Measurements from ENCODE around the gene SLC46A2.

SLC46A2 gene

GRCh38 chr9:112853882-112854585 lies 36.6 kb downstream of the SLC46A2 start:
- Histone ChIP-seq H3K4me1 (ENCODE audit: control insufficient read depth in 5 of 5, insufficient read depth in 5 of 5, low read length in 5 of 5) (peaks cover 0 to 27% (median 11%) of the 10 kb centered on the region in 5 donors), H3K9ac (ENCODE audit: low read length in 5 of 5) (no peak overlapping the region), H3K27ac (ENCODE audit: low read depth, low read length) (no peak overlapping the region), H3K27me3 (ENCODE audit: control insufficient read depth in 5 of 5, insufficient read depth in 4 of 5, low read length in 5 of 5) (no peaks in the 10 kb centered on the region), H3K9me3 (ENCODE audit: control insufficient read depth in 5 of 5, low read length in 5 of 5) (no peaks in the 10 kb centered on the region), H3K4me3 (ENCODE audit: low read depth in 1 of 5, low read length in 5 of 5) (no peak overlapping the region), H3K36me3 (ENCODE audit: control insufficient read depth in 5 of 5, insufficient read depth in 5 of 5, low read length in 5 of 5) (peaks cover 3 to 31% (median 12%) of the 10 kb centered on the region in 5 donors)

- Histone ChIP-seq H3K36me3 (ENCODE audit: control insufficient read depth in 5 of 5, insufficient read depth in 5 of 5, low read length in 5 of 5) (peaks cover 3 to 31% (median 12%) of the 10 kb centered on the region in 5 donors), H3K27me3 (ENCODE audit: control insufficient read depth in 5 of 5, insufficient read depth in 4 of 5, low read length in 5 of 5) (no peaks in the 10 kb centered on the region), H3K9ac (ENCODE audit: low read length in 5 of 5) (no peak overlapping the region), H3K27ac (ENCODE audit: low read depth, low read length) (no peak overlapping the region), H3K9me3 (ENCODE audit: control insufficient read depth in 5 of 5, low read length in 5 of 5) (no peaks in the 10 kb centered on the region), H3K4me3 (ENCODE audit: low read depth in 1 of 5, low read length in 5 of 5) (no peak overlapping the region), H3K4me1 (ENCODE audit: control insufficient read depth in 5 of 5, insufficient read depth in 5 of 5, low read length in 5 of 5) (peaks cover 0 to 15% (median under 1%) of the 10 kb centered on the region in 5 donors)
Measured at GRCh38 chr9:112852741-112853504, 37.8 kb downstream of the SLC46A2 start.

GRCh38 chr9:112850840-112851239 lies 39.8 kb downstream of the SLC46A2 start:
- Histone ChIP-seq H3K27ac (ENCODE audit: low read depth, low read length) (no peak overlapping the region), H3K9me3 (ENCODE audit: control insufficient read depth in 5 of 5, low read length in 5 of 5) (no peaks in the 10 kb centered on the region)

GRCh38 chr9:112849363-112849922 lies 41.2 kb downstream of the SLC46A2 start:
- Histone ChIP-seq H3K36me3 (ENCODE audit: control insufficient read depth in 5 of 5, insufficient read depth in 5 of 5, low read length in 5 of 5) (peaks cover 3 to 28% (median 12%) of the 10 kb centered on the region in 5 donors), H3K27ac (ENCODE audit: low read depth, low read length) (no peak overlapping the region), H3K4me3 (ENCODE audit: low read depth in 1 of 5, low read length in 5 of 5) (no peak overlapping the region), H3K9ac (ENCODE audit: low read length in 5 of 5) (no peak overlapping the region), H3K4me1 (ENCODE audit: control insufficient read depth in 5 of 5, insufficient read depth in 5 of 5, low read length in 5 of 5) (peaks cover 0 to 11% (median 5%) of the 10 kb centered on the region in 5 donors), H3K9me3 (ENCODE audit: control insufficient read depth in 5 of 5, low read length in 5 of 5) (no peaks in the 10 kb centered on the region), H3K27me3 (ENCODE audit: control insufficient read depth in 5 of 5, insufficient read depth in 4 of 5, low read length in 5 of 5) (no peaks in the 10 kb centered on the region)

More at GRCh38 chr9:112850840-112851239, 39.8 kb downstream of the SLC46A2 start:
- no peak overlapping the region for H3K9ac ChIP-seq (ENCODE audit: low read length in 5 of 5)
- H3K36me3 ChIP-seq (ENCODE audit: control insufficient read depth in 5 of 5, insufficient read depth in 5 of 5, low read length in 5 of 5): peaks cover 3 to 31% (median 12%) of the 10 kb centered on the region in 5 donors
- no peak overlapping the region for H3K4me3 ChIP-seq (ENCODE audit: low read depth in 1 of 5, low read length in 5 of 5)
- H3K4me1 ChIP-seq (ENCODE audit: control insufficient read depth in 5 of 5, insufficient read depth in 5 of 5, low read length in 5 of 5): peaks cover 0 to 5% (median 0%) of the 10 kb centered on the region in 5 donors
- no peaks in the 10 kb centered on the region for H3K27me3 ChIP-seq (ENCODE audit: control insufficient read depth in 5 of 5, insufficient read depth in 4 of 5, low read length in 5 of 5)

- Histone ChIP-seq H3K4me1 (ENCODE audit: control insufficient read depth in 5 of 5, insufficient read depth in 5 of 5, low read length in 5 of 5) (peaks cover 0 to 7% (median 5%) of the 10 kb centered on the region in 5 donors), H3K9ac (ENCODE audit: low read length in 5 of 5) (no peak overlapping the region), H3K9me3 (ENCODE audit: control insufficient read depth in 5 of 5, low read length in 5 of 5) (no peaks in the 10 kb centered on the region), H3K27ac (ENCODE audit: low read depth, low read length) (no peak overlapping the region), H3K4me3 (ENCODE audit: low read depth in 1 of 5, low read length in 5 of 5) (no peak overlapping the region), H3K36me3 (ENCODE audit: control insufficient read depth in 5 of 5, insufficient read depth in 5 of 5, low read length in 5 of 5) (peaks cover 0 to 21% (median 11%) of the 10 kb centered on the region in 5 donors), H3K27me3 (ENCODE audit: control insufficient read depth in 5 of 5, insufficient read depth in 4 of 5, low read length in 5 of 5) (no peaks in the 10 kb centered on the region)
Measured at GRCh38 chr9:112848316-112849151, 42.1 kb downstream of the SLC46A2 start.

- no peak overlapping the region for H3K27ac ChIP-seq (ENCODE audit: low read depth, low read length)
Measured at GRCh38 chr9:112846528-112847488, 43.9 kb downstream of the SLC46A2 start.

GRCh38 chr9:112844771-112845542 lies 45.7 kb downstream of the SLC46A2 start:
- Histone ChIP-seq H3K27ac (ENCODE audit: low read depth, low read length) (no peak overlapping the region), H3K36me3 (ENCODE audit: control insufficient read depth in 5 of 5, insufficient read depth in 5 of 5, low read length in 5 of 5) (peaks cover 0 to 1% (median 0%) of the 10 kb centered on the region in 5 donors), H3K4me3 (ENCODE audit: low read depth in 1 of 5, low read length in 5 of 5) (no peak overlapping the region), H3K9ac (ENCODE audit: low read length in 5 of 5) (no peak overlapping the region), H3K4me1 (ENCODE audit: control insufficient read depth in 5 of 5, insufficient read depth in 5 of 5, low read length in 5 of 5) (peaks cover 0 to 8% (median 6%) of the 10 kb centered on the region in 5 donors), H3K27me3 (ENCODE audit: control insufficient read depth in 5 of 5, insufficient read depth in 4 of 5, low read length in 5 of 5) (no peaks in the 10 kb centered on the region), H3K9me3 (ENCODE audit: control insufficient read depth in 5 of 5, low read length in 5 of 5) (no peaks in the 10 kb centered on the region)

More at GRCh38 chr9:112846528-112847488, 43.9 kb downstream of the SLC46A2 start:
- Histone ChIP-seq H3K9ac (ENCODE audit: low read length in 5 of 5) (no peak overlapping the region), H3K4me1 (ENCODE audit: control insufficient read depth in 5 of 5, insufficient read depth in 5 of 5, low read length in 5 of 5) (peaks cover 0 to 7% (median 5%) of the 10 kb centered on the region in 5 donors), H3K27me3 (ENCODE audit: control insufficient read depth in 5 of 5, insufficient read depth in 4 of 5, low read length in 5 of 5) (no peaks in the 10 kb centered on the region), H3K9me3 (ENCODE audit: control insufficient read depth in 5 of 5, low read length in 5 of 5) (no peaks in the 10 kb centered on the region), H3K36me3 (ENCODE audit: control insufficient read depth in 5 of 5, insufficient read depth in 5 of 5, low read length in 5 of 5) (peaks cover 0 to 10% (median 7%) of the 10 kb centered on the region in 5 donors), H3K4me3 (ENCODE audit: low read depth in 1 of 5, low read length in 5 of 5) (no peak overlapping the region)

GRCh38 chr9:112842555-112842954 lies 48.1 kb downstream of the SLC46A2 start:
- H3K27ac ChIP-seq (ENCODE audit: low read depth, low read length): no peak overlapping the region
- no peaks in the 10 kb centered on the region for H3K27me3 ChIP-seq (ENCODE audit: control insufficient read depth in 5 of 5, insufficient read depth in 4 of 5, low read length in 5 of 5)
- H3K4me3 ChIP-seq (ENCODE audit: low read depth in 1 of 5, low read length in 5 of 5): no peak overlapping the region
- H3K4me1 ChIP-seq (ENCODE audit: control insufficient read depth in 5 of 5, insufficient read depth in 5 of 5, low read length in 5 of 5): peaks cover 0 to 8% (median 6%) of the 10 kb centered on the region in 5 donors
- peaks cover 5 to 15% (median 13%) of the 10 kb centered on the region in 5 donors for H3K36me3 ChIP-seq (ENCODE audit: control insufficient read depth in 5 of 5, insufficient read depth in 5 of 5, low read length in 5 of 5)
- no peak overlapping the region for H3K9ac ChIP-seq (ENCODE audit: low read length in 5 of 5)
- H3K9me3 ChIP-seq (ENCODE audit: control insufficient read depth in 5 of 5, low read length in 5 of 5): no peaks in the 10 kb centered on the region
